Neural progenitor cell (in vitro differentiated cells): ENCODE results near the gene ADAMTS4.

Source experiments
- CTCF ChIP-seq: fragments of 200-600 bp; sonication (generic); IDR thresholded peaks from 2 replicates; pipeline ENCODE4 v1.5.1; 2017; ENCODE audit warnings: antibody characterized with exemption, mild to moderate bottlenecking
- EZH2 ChIP-seq: fragments of 200-600 bp; sonication (generic); IDR thresholded peaks from 2 replicates; pipeline ENCODE4 v1.6.1; 2017; ENCODE audit warnings: antibody characterized with exemption, mild to moderate bottlenecking, moderate library complexity
- EZH2phosphoT487 ChIP-seq: fragments of 200-600 bp; sonication (generic); IDR thresholded peaks from 2 replicates; pipeline ENCODE4 v1.6.1; 2017; ENCODE audit warnings: antibody characterized with exemption

GRCh38 chr1:161195171-161195570 lies 3.7 kb downstream of the ADAMTS4 start:
- TF ChIP-seq CTCF (no peak), EZH2 (no peak), EZH2phosphoT487 (no peak)
